Measurements from ENCODE around the gene DMRTB1.

GRCh38 chr1:53473463-53473862 lies 14.3 kb downstream of the DMRTB1 start:
- TF ChIP-seq, protein P1, sequence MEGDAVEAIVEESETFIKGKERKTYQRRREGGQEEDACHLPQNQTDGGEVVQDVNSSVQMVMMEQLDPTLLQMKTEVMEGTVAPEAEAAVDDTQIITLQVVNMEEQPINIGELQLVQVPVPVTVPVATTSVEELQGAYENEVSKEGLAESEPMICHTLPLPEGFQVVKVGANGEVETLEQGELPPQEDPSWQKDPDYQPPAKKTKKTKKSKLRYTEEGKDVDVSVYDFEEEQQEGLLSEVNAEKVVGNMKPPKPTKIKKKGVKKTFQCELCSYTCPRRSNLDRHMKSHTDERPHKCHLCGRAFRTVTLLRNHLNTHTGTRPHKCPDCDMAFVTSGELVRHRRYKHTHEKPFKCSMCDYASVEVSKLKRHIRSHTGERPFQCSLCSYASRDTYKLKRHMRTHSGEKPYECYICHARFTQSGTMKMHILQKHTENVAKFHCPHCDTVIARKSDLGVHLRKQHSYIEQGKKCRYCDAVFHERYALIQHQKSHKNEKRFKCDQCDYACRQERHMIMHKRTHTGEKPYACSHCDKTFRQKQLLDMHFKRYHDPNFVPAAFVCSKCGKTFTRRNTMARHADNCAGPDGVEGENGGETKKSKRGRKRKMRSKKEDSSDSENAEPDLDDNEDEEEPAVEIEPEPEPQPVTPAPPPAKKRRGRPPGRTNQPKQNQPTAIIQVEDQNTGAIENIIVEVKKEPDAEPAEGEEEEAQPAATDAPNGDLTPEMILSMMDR (IDR thresholded peaks at IDR 0.05; ENCODE audit: low read depth, low read length): peak; percentile 37; the same call in 1 of the 2 replicates
- no peak for TF ChIP-seq EZH2phosphoT487 (IDR thresholded peaks at IDR 0.05; ENCODE audit: low read depth)
